Measurements from ENCODE around the gene FRMD4A.

DNA sequence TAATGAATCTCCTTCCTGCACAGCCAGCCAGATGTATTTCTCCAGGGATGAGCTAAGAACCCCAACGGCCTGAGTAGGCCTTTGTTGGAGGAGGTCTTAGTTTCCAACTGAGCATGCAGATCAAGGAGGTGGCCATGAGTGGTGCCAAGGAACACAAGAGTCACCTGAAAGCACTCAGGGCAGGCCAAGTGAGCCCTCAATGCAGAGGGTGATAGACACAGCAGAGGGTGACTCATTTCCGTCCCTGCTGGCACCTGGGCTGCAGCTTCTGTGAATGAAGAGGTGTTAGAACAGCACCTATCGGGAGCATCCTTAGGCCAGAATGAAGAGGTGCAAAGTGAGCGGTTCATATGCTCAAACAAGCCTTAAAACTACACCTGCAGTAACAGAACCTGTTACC is 211.8 kb downstream of the FRMD4A start:
- TF ChIP-seq, protein P1, sequence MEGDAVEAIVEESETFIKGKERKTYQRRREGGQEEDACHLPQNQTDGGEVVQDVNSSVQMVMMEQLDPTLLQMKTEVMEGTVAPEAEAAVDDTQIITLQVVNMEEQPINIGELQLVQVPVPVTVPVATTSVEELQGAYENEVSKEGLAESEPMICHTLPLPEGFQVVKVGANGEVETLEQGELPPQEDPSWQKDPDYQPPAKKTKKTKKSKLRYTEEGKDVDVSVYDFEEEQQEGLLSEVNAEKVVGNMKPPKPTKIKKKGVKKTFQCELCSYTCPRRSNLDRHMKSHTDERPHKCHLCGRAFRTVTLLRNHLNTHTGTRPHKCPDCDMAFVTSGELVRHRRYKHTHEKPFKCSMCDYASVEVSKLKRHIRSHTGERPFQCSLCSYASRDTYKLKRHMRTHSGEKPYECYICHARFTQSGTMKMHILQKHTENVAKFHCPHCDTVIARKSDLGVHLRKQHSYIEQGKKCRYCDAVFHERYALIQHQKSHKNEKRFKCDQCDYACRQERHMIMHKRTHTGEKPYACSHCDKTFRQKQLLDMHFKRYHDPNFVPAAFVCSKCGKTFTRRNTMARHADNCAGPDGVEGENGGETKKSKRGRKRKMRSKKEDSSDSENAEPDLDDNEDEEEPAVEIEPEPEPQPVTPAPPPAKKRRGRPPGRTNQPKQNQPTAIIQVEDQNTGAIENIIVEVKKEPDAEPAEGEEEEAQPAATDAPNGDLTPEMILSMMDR (conservative IDR thresholded peaks at IDR 0.05 in 1 of 2, IDR thresholded peaks at IDR 0.05 in 1 of 2; ENCODE audit: extremely low read depth in 1 of 2, insufficient read depth in 1 of 2, low read depth in 1 of 2, low read length in 2 of 2), result no peak
- TF ChIP-seq EZH2 (IDR thresholded peaks at IDR 0.05; ENCODE audit: borderline replicate concordance, low read length), result no peak
